Activated naive CD8-positive, alpha-beta T cell treated with anti-CD3 and anti-CD28 coated beads, Interleukin-2, amount 10 ng/mL, durations not matched to agents 7 days and 5 days (primary cell): ENCODE measurements around the gene TECTB. TPM values are rescaled to one million over a fixed set of nuclear protein-coding genes. Genes with fewer than 3 reads are reported as not detected.

Source experiments
- ATAC-seq: fragments of 150-1000 bp; cut with Tn5 transposase; one replicate; pipeline ENCODE4 v1.10.0; 2021; ENCODE audit warnings: low read depth, moderate library complexity
- POLR2A ChIA-PET: fragments of 350-600 bp; sonication (Branson Sonifier 250); formaldehyde crosslinking; loops from one replicate; lab custom pipeline; 2021; ENCODE audit warnings: antibody characterized with exemption; lab: Charles Lee
- DNase-seq: peaks from one replicate; pipeline ENCODE4 v3.0.0; 2021
- H3K27ac Mint-ChIP-seq: one replicate; pipeline ENCODE4 v1.8.0; 2022; ENCODE audit warnings: mild to moderate bottlenecking, mixed read lengths
- H3K27me3 Mint-ChIP-seq: one replicate; pipeline ENCODE4 v1.8.0; 2022; ENCODE audit warnings: mild to moderate bottlenecking, moderate library complexity, mixed read lengths
- H3K36me3 Mint-ChIP-seq: one replicate; pipeline ENCODE4 v1.8.0; 2021; ENCODE audit warnings: mild to moderate bottlenecking, mixed read lengths
- H3K4me1 Mint-ChIP-seq: one replicate; pipeline ENCODE4 v1.8.0; 2021; ENCODE audit warnings: mixed read lengths
- H3K4me3 Mint-ChIP-seq: one replicate; pipeline ENCODE4 v1.8.0; 2022; ENCODE audit warnings: mild to moderate bottlenecking, moderate library complexity, mixed read lengths
- H3K9me3 Mint-ChIP-seq: one replicate; pipeline ENCODE4 v1.8.0; 2021; ENCODE audit warnings: mixed read lengths
- total RNA-seq, 2 experiments: library from RNA; stranded (reverse); gene quantifications; one replicate each; pipeline ENCODE4 v1.2.3, GENCODE V29; 2021

The TECTB gene
- total RNA-seq, 2 experiments from 2014 or later = not detected

GRCh38 chr10:112335111-112335867 lies 52.1 kb downstream of the TECTB start:
- Mint-ChIP-seq H3K9me3 (no peaks in the 10 kb centered on the region), H3K27me3 (peaks cover 11% of the 10 kb centered on the region), H3K27ac (no peak overlapping the region), H3K4me3 (no peak overlapping the region), H3K36me3 (no peaks in the 10 kb centered on the region), H3K4me1 (peaks cover 3% of the 10 kb centered on the region)
- POLR2A ChIA-PET = no interaction called here
- DNase-seq (no peak), ATAC-seq (no peak)

- POLR2A ChIA-PET = no interaction called here
- ATAC-seq (no peak), DNase-seq (no peak)
- Mint-ChIP-seq H3K27ac (no peak overlapping the region), H3K36me3 (no peaks in the 10 kb centered on the region), H3K27me3 (peaks cover 11% of the 10 kb centered on the region), H3K9me3 (no peaks in the 10 kb centered on the region), H3K4me3 (no peak overlapping the region), H3K4me1 (peaks cover 3% of the 10 kb centered on the region)
These were observed 52.7 kb downstream of the TECTB start for GRCh38 chr10:112335868-112336265.

- Mint-ChIP-seq H3K4me1 (peaks cover 3% of the 10 kb centered on the region), H3K4me3 (no peak overlapping the region), H3K9me3 (no peaks in the 10 kb centered on the region), H3K27me3 (peaks cover 11% of the 10 kb centered on the region), H3K27ac (no peak overlapping the region), H3K36me3 (no peaks in the 10 kb centered on the region)
- ATAC-seq = no peak
- POLR2A ChIA-PET = no interaction called here
- no peak for DNase-seq
These were observed 53.5 kb downstream of the TECTB start for GRCh38 chr10:112336556-112337201.

- DNase-seq = no peak
- peaks cover 3% of the 10 kb centered on the region for H3K4me1 Mint-ChIP-seq
- POLR2A ChIA-PET = no interaction called here
- no peak for ATAC-seq
- peaks cover 7% of the 10 kb centered on the region for H3K27me3 Mint-ChIP-seq
- no peak overlapping the region for H3K27ac Mint-ChIP-seq
- no peaks in the 10 kb centered on the region for H3K9me3 Mint-ChIP-seq
- H3K4me3 Mint-ChIP-seq = no peak overlapping the region
- H3K36me3 Mint-ChIP-seq = no peaks in the 10 kb centered on the region
These were observed 55.8 kb downstream of the TECTB start for GRCh38 chr10:112338957-112339356.

GRCh38 chr10:112340601-112341000 lies 57.4 kb downstream of the TECTB start:
- H3K27ac Mint-ChIP-seq = no peak overlapping the region
- peaks cover 3% of the 10 kb centered on the region for H3K4me1 Mint-ChIP-seq
- DNase-seq = no peak
- no peak overlapping the region for H3K4me3 Mint-ChIP-seq
- H3K9me3 Mint-ChIP-seq = no peaks in the 10 kb centered on the region
- peaks cover 4% of the 10 kb centered on the region for H3K27me3 Mint-ChIP-seq
- POLR2A ChIA-PET = no interaction called here
- no peaks in the 10 kb centered on the region for H3K36me3 Mint-ChIP-seq
- ATAC-seq = no peak

- Mint-ChIP-seq H3K4me1 (no peaks in the 10 kb centered on the region), H3K4me3 (no peak overlapping the region), H3K9me3 (no peaks in the 10 kb centered on the region), H3K27ac (no peak overlapping the region), H3K36me3 (no peaks in the 10 kb centered on the region), H3K27me3 (peaks cover 3% of the 10 kb centered on the region)
- ATAC-seq (no peak), DNase-seq (no peak)
- POLR2A ChIA-PET = no interaction called here
These were observed 60.0 kb downstream of the TECTB start for GRCh38 chr10:112343056-112343806.

GRCh38 chr10:112344261-112344660 lies 61.1 kb downstream of the TECTB start:
- no peak overlapping the region for H3K27ac Mint-ChIP-seq
- DNase-seq = no peak
- POLR2A ChIA-PET = no interaction called here
- H3K4me1 Mint-ChIP-seq = no peaks in the 10 kb centered on the region
- no peak overlapping the region for H3K4me3 Mint-ChIP-seq
- ATAC-seq = no peak
- no peaks in the 10 kb centered on the region for H3K36me3 Mint-ChIP-seq
- H3K9me3 Mint-ChIP-seq = no peaks in the 10 kb centered on the region
- peaks cover 3% of the 10 kb centered on the region for H3K27me3 Mint-ChIP-seq

- no peak overlapping the region for H3K27ac Mint-ChIP-seq
- no peaks in the 10 kb centered on the region for H3K36me3 Mint-ChIP-seq
- DNase-seq (no peak), ATAC-seq (no peak)
- no peaks in the 10 kb centered on the region for H3K9me3 Mint-ChIP-seq
- POLR2A ChIA-PET = no interaction called here
- H3K4me1 Mint-ChIP-seq = no peaks in the 10 kb centered on the region
- H3K27me3 Mint-ChIP-seq = peaks cover 3% of the 10 kb centered on the region
- no peak overlapping the region for H3K4me3 Mint-ChIP-seq
These were observed 62.0 kb downstream of the TECTB start for GRCh38 chr10:112345202-112345601.

GRCh38 chr10:112345743-112346142 lies 62.5 kb downstream of the TECTB start:
- ATAC-seq (no peak), DNase-seq (no peak)
- no peak overlapping the region for H3K4me3 Mint-ChIP-seq
- H3K9me3 Mint-ChIP-seq = no peaks in the 10 kb centered on the region
- no peaks in the 10 kb centered on the region for H3K36me3 Mint-ChIP-seq
- no peaks in the 10 kb centered on the region for H3K4me1 Mint-ChIP-seq
- H3K27ac Mint-ChIP-seq = no peak overlapping the region
- POLR2A ChIA-PET = no interaction called here
- H3K27me3 Mint-ChIP-seq = peaks cover 3% of the 10 kb centered on the region

GRCh38 chr10:112346774-112347173 lies 63.6 kb downstream of the TECTB start:
- POLR2A ChIA-PET = no interaction called here
- no peaks in the 10 kb centered on the region for H3K4me1 Mint-ChIP-seq
- no peak overlapping the region for H3K27ac Mint-ChIP-seq
- DNase-seq = no peak
- H3K4me3 Mint-ChIP-seq = no peak overlapping the region
- peaks cover 3% of the 10 kb centered on the region for H3K27me3 Mint-ChIP-seq
- no peaks in the 10 kb centered on the region for H3K36me3 Mint-ChIP-seq
- H3K9me3 Mint-ChIP-seq = no peaks in the 10 kb centered on the region
- no peak for ATAC-seq

- H3K27ac Mint-ChIP-seq = no peak overlapping the region
These were observed 64.8 kb downstream of the TECTB start for GRCh38 chr10:112347709-112348671.

GRCh38 chr10:112348759-112349158 lies 65.6 kb downstream of the TECTB start:
- H3K27ac Mint-ChIP-seq = no peak overlapping the region

More at GRCh38 chr10:112347709-112348671, 64.8 kb downstream of the TECTB start:
- peaks cover 3% of the 10 kb centered on the region for H3K27me3 Mint-ChIP-seq
- DNase-seq = no peak
- no peaks in the 10 kb centered on the region for H3K36me3 Mint-ChIP-seq
- no peak overlapping the region for H3K4me3 Mint-ChIP-seq
- no peaks in the 10 kb centered on the region for H3K4me1 Mint-ChIP-seq
- H3K9me3 Mint-ChIP-seq = no peaks in the 10 kb centered on the region
- POLR2A ChIA-PET = no interaction called here
- no peak for ATAC-seq

More at GRCh38 chr10:112348759-112349158, 65.6 kb downstream of the TECTB start:
- Mint-ChIP-seq H3K36me3 (no peaks in the 10 kb centered on the region), H3K4me1 (no peaks in the 10 kb centered on the region), H3K4me3 (no peak overlapping the region), H3K27me3 (peaks cover 3% of the 10 kb centered on the region), H3K9me3 (no peaks in the 10 kb centered on the region)
- ATAC-seq (no peak), DNase-seq (no peak)
- POLR2A ChIA-PET = no interaction called here
